Osteoblast (primary cell): ENCODE results near the gene AKAP13. TPM values are rescaled to one million over a fixed set of nuclear protein-coding genes. Genes with fewer than 3 reads are reported as not detected.

Experiments
- DNase-seq: peaks from one replicate; pipeline ENCODE4 v3.0.0; 2011; ENCODE audit warnings: low spot score, mixed read lengths; ENCODE audit not compliant: insufficient read length; ENCODE audit errors: missing footprints
- H2AFZ ChIP-seq: 2 replicates; pipeline ENCODE4 v1.6.0; 2011; ENCODE audit warnings: mild to moderate bottlenecking, low read length
- H3K27ac ChIP-seq: 2 replicates; pipeline ENCODE4 v1.5.1; 2011; ENCODE audit warnings: mild to moderate bottlenecking, low read depth, low read length, moderate library complexity
- H3K27me3 ChIP-seq: 2 replicates; pipeline ENCODE4 v1.6.0; 2012; ENCODE audit warnings: mild to moderate bottlenecking, control low read depth, inconsistent platforms, low read length, moderate library complexity; ENCODE audit not compliant: insufficient read depth
- H3K36me3 ChIP-seq: 2 replicates; pipeline ENCODE4 v1.5.1; 2011; ENCODE audit warnings: mild to moderate bottlenecking, low read length, control low read depth, moderate library complexity; ENCODE audit not compliant: insufficient read depth
- H3K4me1 ChIP-seq: 2 replicates; pipeline ENCODE4 v1.5.1; 2011; ENCODE audit warnings: mild to moderate bottlenecking, low read length, control low read depth, moderate library complexity; ENCODE audit not compliant: insufficient read depth
- H3K4me2 ChIP-seq: 2 replicates; pipeline ENCODE4 v1.6.0; 2011; ENCODE audit warnings: mild to moderate bottlenecking, low read length; ENCODE audit not compliant: insufficient read depth
- H3K4me3 ChIP-seq: fragments of 200-600 bp; sonication (generic); 3 replicates; pipeline ENCODE4 v1.5.1; 2012; ENCODE audit warnings: mild to moderate bottlenecking, low read length, inconsistent platforms; ENCODE audit not compliant: insufficient read depth
- H3K79me2 ChIP-seq: 2 replicates; pipeline ENCODE4 v1.6.0; 2012; ENCODE audit warnings: mild to moderate bottlenecking, low read length, control low read depth, inconsistent platforms; ENCODE audit not compliant: insufficient read depth
- H3K9me3 ChIP-seq: 2 replicates; pipeline ENCODE4 v1.5.1; 2011; ENCODE audit warnings: low read depth, low read length, control low read depth
- H4K20me1 ChIP-seq: 2 replicates; pipeline ENCODE4 v1.6.0; 2012; ENCODE audit warnings: mild to moderate bottlenecking, low read length, control low read depth; ENCODE audit not compliant: insufficient read depth
- total RNA-seq: library from RNA; depleted of rRNA; stranded (reverse); fragments of >200 nt; gene quantifications from 2 replicates; pipeline ENCODE4 v1.2.3, GENCODE V29; 2012
- TF ChIP-seq, protein P1 (sequence below): IDR thresholded peaks from 2 replicates; pipeline ENCODE4 v1.5.1; 2011; ENCODE audit warnings: mild to moderate bottlenecking, low read depth, low read length, moderate library complexity; ENCODE audit errors: extremely low read depth

AKAP13 gene
- total RNA-seq, 1 donor: 77.1 TPM

DNA sequence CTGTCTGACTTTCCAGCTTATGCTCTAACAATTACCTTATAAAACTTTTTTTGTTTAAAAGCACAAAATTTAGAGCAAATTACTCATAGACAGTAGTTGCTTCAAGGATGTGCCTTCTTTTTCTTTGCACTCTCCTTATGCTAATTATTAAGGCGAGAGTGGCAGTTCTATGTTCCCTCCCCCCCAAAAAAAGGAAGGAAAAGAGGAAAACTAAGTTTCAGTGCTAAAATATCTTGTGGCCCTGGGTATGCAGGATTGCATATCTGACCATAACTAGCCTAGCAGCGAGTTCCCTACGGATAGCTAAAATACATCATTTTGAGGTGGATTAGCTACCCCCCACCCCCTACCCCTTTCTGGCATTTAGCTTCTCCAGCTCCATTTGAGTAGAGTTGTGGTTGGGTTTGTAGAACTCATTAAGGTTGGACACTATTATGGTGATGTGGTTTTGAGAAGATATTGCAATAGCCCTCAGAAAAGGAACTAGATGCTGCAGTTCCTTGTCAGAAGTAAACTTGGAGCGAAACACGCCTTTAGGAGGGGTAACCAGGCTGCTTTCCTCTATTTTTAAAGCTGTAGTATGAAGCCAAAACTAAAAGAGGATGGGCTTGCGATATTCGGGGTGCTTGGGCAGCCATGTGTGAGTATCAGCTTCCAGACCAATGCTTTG lies 174.6 kb downstream of the AKAP13 start:
- H3K27me3 ChIP-seq: no peaks in the 10 kb centered on the region
- no peak overlapping the region for H2AFZ ChIP-seq
- no peak overlapping the region for H3K4me2 ChIP-seq
- H3K79me2 ChIP-seq: peaks cover 2% of the 10 kb centered on the region
- H3K36me3 ChIP-seq: no peaks in the 10 kb centered on the region
- TF ChIP-seq, protein P1, sequence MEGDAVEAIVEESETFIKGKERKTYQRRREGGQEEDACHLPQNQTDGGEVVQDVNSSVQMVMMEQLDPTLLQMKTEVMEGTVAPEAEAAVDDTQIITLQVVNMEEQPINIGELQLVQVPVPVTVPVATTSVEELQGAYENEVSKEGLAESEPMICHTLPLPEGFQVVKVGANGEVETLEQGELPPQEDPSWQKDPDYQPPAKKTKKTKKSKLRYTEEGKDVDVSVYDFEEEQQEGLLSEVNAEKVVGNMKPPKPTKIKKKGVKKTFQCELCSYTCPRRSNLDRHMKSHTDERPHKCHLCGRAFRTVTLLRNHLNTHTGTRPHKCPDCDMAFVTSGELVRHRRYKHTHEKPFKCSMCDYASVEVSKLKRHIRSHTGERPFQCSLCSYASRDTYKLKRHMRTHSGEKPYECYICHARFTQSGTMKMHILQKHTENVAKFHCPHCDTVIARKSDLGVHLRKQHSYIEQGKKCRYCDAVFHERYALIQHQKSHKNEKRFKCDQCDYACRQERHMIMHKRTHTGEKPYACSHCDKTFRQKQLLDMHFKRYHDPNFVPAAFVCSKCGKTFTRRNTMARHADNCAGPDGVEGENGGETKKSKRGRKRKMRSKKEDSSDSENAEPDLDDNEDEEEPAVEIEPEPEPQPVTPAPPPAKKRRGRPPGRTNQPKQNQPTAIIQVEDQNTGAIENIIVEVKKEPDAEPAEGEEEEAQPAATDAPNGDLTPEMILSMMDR: no peak
- no peaks in the 10 kb centered on the region for H3K9me3 ChIP-seq
- no peaks in the 10 kb centered on the region for H3K4me1 ChIP-seq
- no peak for DNase-seq
- H4K20me1 ChIP-seq: no peaks in the 10 kb centered on the region
- no peak overlapping the region for H3K27ac ChIP-seq
- no peak overlapping the region for H3K4me3 ChIP-seq

DNA sequence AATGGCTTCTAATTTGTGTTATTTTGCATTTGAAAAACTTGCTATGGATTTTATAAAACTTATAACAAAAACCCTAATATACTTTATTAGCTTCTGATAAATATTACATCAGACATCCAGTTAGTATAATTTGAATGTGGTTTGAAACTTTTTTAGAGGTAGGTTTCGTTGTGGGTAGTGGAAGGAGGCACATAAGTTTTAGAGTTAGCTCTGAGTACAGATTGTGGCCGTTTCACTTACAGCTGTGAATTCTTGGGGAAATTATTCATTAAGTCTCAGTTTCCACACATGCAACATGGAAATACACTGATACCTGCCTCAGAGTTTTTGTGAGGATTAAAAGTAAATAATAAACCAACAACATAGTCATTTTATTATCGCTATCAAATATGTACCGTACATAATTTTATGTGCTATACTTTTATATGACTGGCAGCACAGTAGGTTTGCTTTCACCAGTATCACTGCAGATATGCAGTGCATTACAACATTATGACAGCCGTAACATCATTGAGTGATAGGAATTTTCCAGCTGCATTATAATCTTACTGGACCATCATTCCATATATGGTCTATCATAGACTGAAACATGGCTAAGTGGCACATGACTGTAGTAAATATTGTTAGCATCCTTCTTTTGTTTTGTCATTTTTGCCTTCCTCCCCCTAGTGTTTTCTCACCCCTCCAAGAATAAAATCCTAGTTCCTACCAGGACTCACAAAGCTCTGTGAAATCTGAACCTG lies 175.6 kb downstream of the AKAP13 start:
- no peaks in the 10 kb centered on the region for H3K36me3 ChIP-seq
- no peaks in the 10 kb centered on the region for H4K20me1 ChIP-seq
- no peak overlapping the region for H3K4me3 ChIP-seq
- H3K4me2 ChIP-seq: no peak overlapping the region
- peaks cover 2% of the 10 kb centered on the region for H3K79me2 ChIP-seq
- no peak overlapping the region for H2AFZ ChIP-seq
- no peak overlapping the region for H3K27ac ChIP-seq
- no peaks in the 10 kb centered on the region for H3K4me1 ChIP-seq
- no peak for DNase-seq
- TF ChIP-seq, protein P1: no peak
- no peaks in the 10 kb centered on the region for H3K9me3 ChIP-seq
- no peaks in the 10 kb centered on the region for H3K27me3 ChIP-seq

DNA sequence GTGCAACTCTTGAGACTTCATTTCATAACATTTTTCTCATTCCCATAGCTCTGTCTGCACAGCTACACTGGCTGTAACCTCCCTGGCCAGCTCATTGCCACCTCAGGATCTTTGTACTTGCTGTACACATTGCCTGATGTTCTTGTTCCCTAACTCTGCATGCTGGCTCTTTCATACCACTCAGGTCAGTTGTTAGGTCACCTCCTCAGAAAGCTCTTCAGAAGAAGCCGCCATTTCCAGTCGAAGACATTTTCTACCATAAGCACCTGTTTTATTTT lies 176.2 kb downstream of the AKAP13 start:
- Histone ChIP-seq H3K27me3 (no peaks in the 10 kb centered on the region), H3K4me3 (no peak overlapping the region), H3K27ac (no peak overlapping the region), H2AFZ (no peak overlapping the region), H3K9me3 (no peaks in the 10 kb centered on the region), H3K36me3 (no peaks in the 10 kb centered on the region), H4K20me1 (no peaks in the 10 kb centered on the region), H3K79me2 (peaks cover 2% of the 10 kb centered on the region), H3K4me2 (no peak overlapping the region), H3K4me1 (no peaks in the 10 kb centered on the region)
- no peak for DNase-seq
- TF ChIP-seq, protein P1: no peak

DNA sequence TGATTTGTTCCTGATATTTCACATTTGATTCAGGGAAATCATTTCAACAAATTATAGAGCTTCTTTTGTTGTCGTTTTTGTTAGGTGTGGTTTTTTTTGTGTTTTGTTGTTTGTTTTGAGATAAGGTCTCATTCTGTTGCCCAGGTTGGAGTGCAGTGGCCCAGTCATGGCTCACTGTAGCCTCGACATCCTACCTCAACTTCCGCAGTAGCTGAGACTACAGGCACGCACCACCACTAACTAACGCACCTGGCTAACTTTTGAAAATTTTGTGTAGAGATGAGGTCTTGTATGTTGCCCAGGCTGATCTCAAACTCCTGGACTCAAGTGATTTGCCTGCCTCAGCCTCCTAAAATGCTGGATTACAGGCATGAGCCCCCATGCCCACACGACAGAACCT lies 177.0 kb downstream of the AKAP13 start:
- H3K4me3 ChIP-seq: no peak overlapping the region

More for the DNA sequence above, 177.0 kb downstream of the AKAP13 start:
- Histone ChIP-seq H2AFZ (no peak overlapping the region), H4K20me1 (no peaks in the 10 kb centered on the region), H3K9me3 (no peaks in the 10 kb centered on the region), H3K79me2 (peaks cover 2% of the 10 kb centered on the region), H3K4me1 (no peaks in the 10 kb centered on the region), H3K27me3 (no peaks in the 10 kb centered on the region), H3K4me2 (no peak overlapping the region), H3K27ac (no peak overlapping the region), H3K36me3 (no peaks in the 10 kb centered on the region)
- TF ChIP-seq, protein P1: no peak
- no peak for DNase-seq
